ENCODE data around the gene RTL10.

The RTL10 gene

GRCh38 chr22:19875531-19876313, 21.0 kb upstream of the RTL10 start:
- no peak for DNase-seq

GRCh38 chr22:19875061-19875530, 20.4 kb upstream of the RTL10 start:
- no peak for DNase-seq

DNA sequence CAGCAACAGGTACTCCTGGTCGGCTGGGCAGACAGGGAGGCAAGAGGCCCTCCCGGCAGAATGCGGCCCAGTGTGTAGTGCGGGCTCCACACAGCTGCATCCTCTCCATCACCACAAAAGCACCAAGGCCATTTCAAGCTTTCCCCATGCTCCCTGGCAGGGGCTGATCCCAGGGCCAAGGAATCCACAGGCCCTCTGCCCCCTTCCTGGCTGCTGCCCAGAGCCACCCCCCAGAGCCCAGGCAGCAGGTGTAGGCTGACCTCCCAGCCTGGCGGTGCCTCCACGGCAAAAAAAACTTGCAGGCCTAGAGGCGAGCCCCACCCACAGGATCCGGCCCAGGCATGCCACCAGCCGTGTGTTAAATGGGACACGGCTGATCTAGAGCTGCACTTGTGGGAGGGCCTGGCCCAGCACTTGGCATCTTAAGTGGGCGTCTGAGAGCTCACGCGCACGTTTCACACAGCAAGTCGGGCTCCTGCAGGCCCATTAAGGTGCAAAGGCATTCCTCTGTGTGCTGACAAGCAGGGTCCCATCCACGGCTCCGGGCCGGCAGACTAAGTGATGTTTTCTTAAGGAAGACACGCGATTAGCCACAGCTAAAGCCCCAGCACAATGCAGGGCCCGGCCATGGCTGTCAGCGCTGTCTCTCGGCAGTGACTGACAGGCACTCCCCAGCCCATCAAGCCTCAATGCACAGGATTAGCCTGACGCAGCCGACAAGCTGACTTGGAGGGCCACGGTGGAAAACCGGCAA, 19.8 kb upstream of the RTL10 start:
- no peak for DNase-seq

- DNase-seq, result no peak
Observed at GRCh38 chr22:19873960-19874306, 19.3 kb upstream of the RTL10 start.

- DNase-seq, result no peak
Observed at GRCh38 chr22:19873138-19873959, 18.7 kb upstream of the RTL10 start.

GRCh38 chr22:19872779-19873137, 18.1 kb upstream of the RTL10 start:
- DNase-seq, result no peak

GRCh38 chr22:19871845-19872778, 17.4 kb upstream of the RTL10 start:
- no peak for DNase-seq

DNA sequence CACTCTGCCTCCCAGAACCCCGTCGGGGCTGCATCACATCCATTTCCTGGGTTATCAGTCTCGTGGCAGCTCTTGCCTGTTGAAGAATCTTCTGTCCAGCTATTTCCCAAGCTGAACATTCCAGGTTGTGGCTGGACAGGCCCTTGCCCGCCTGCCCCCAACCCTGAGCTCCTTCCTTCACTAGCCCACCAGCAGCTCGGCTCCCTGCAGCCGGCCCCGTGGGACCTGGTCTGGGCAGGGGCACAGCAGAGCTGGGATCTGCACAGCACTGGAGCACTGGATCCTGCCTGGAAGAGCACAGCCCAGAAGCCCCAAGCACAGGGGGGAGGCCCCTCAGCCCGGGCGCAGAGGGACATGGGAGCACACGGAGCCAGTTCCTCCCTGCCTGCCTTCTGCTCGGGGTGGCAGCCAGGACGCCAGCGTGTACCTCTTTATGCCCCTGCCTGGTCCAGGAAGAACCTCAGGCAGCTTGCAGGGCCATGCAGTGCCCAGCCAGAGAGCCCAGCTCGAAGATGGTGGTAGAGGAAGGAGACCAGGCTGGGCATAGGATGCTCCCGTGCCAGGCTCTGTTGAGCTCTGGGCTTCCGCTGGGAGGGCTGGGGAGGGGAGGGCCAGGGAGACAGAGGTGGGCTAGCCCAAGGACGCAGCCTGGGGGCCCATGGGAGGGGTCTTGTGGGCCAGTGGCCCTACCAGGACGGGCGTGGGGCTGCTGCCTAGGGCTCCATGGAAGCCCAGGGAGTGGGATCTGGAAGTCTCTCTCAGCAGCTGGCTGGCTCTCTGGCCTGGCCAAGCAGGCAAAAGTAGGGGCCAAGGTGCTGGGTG, 16.6 kb upstream of the RTL10 start:
- no peak for DNase-seq

- no peak for DNase-seq
Observed at GRCh38 chr22:19870153-19871022, 15.7 kb upstream of the RTL10 start.

DNA sequence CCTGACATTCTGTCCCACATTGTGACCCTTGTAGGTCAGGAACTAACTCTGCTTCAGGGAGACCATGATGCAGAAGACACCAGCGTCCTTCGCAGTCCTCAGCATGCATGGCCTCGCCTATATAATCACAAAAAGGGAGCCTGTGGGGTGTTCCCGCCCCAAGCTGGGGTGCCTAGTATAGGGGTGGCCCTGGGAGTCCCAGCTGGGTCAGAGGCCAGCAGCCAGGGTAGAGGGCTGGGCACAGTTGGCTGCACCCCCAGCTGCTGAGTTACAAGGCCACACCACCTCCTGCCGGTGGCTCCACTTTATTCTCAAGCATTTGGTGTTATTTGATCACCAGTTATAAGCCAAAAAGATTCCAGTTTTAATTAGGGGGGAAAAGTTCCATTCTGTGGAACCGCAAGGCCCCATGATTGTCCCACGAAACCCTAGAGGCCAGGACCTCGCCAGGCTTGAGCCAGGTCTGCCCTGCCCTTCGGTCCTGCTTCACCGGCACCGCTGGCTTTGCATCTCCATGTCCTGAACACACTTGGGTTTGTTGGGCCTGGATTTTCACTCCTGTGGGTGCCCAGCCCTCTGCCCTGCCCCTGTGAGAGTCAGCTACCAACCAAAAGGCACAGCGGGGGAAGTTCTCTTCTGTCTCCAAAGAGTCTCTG, 15.0 kb upstream of the RTL10 start:
- no peak for DNase-seq

GRCh38 chr22:19868773-19869471, 14.2 kb upstream of the RTL10 start:
- DNase-seq, result no peak

DNA sequence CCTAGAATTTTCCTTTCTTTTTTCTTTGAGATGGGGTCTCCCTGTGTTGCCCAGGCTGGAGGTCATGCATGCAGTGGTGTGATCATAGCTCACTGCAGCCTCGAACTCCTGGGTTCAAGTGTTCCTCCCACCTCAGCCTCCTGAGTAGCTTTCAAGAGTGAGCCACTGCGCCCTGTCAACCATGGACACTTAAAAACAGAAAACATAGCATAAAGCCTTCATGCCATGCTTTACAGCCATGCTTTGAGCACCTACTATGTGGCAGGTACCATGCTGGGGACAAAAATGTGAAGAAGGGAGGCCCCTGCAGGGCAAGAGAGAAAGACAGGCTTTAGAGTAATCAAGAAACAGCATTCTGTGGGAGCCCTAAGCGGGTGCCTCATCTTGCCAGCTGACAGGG, 13.7 kb upstream of the RTL10 start:
- DNase-seq, result no peak

DNA sequence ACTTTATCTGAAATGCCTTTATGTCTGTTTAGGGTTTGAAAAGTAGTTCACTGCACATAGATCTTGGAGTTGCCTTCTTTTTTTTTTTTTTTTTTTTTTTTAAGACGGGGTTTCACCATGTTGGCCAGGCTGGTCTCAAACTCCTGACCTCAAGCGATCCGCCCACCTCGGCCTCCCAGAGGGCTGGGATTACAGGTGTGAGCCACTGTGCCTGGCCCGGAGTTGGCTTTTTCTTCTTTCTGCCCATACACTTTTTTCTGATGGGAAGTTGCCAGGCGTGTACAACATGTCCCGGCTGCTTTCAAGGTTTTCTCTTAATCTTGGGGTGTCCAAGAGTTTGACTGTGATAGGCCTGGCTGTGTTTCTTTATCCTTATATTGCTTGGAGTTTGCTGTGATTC, 12.9 kb upstream of the RTL10 start:
- no peak for DNase-seq

DNA sequence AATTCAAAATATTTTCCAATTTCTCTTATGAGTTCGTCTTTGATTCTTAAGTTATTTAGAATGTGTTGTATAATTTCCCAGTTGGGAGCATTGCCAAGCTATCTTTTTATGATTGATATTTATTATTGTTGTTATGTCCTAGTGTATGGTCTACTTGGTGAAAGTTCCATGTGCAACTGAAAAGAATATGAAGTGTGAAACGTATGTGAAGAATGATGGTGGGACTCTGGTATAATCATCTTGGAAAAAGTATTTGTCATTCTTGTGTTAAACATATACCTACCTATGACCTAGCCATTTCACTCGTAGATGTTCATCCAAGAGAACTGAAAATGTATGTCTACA, 12.0 kb upstream of the RTL10 start:
- no peak for DNase-seq

- no peak for DNase-seq
Observed at GRCh38 chr22:19865141-19865829, 10.6 kb upstream of the RTL10 start.

- no peak for DNase-seq
Observed at GRCh38 chr22:19864538-19865106, 9.9 kb upstream of the RTL10 start.

GRCh38 chr22:19863571-19863970, 8.9 kb upstream of the RTL10 start:
- no peak for DNase-seq

- no peak for DNase-seq
Observed at GRCh38 chr22:19862619-19863246, 8.1 kb upstream of the RTL10 start.

All from NCI-H748 treated with DMSO at 0.1 percent for 48 hours (cell line).